Gastroesophageal sphincter (tissue), 4 donors: ENCODE data around the gene DDX31. TPM values are rescaled to one million over a fixed set of nuclear protein-coding genes. Genes with fewer than 3 reads are reported as not detected.

Source experiments
- ATAC-seq: fragments of 150-250 bp; one replicate; pipeline ENCODE4 v1.9.1; 2016; ENCODE audit warnings: mild to moderate bottlenecking, moderate library complexity
- H3K27ac ChIP-seq, 4 donors: fragments of 200-600 bp; sonication (generic) in 3 of 4; 1 replicate in 3 of 4; 2 replicates in 1 of 4; pipeline ENCODE4 v1.5.1; 2016 to 2019
- H3K27me3 ChIP-seq: fragments of 200-600 bp; sonication (generic); one replicate; pipeline ENCODE4 v1.5.1; 2019
- H3K36me3 ChIP-seq, 2 donors: fragments of 200-600 bp; sonication (generic); one replicate each; pipeline ENCODE4 v1.5.1; 2019; ENCODE audit warnings: control low read depth in 1 of 2
- H3K4me1 ChIP-seq, 3 donors: fragments of 200-600 bp; sonication (generic); 1 replicate in 2 of 3; 2 replicates in 1 of 3; pipeline ENCODE4 v1.5.1; 2016 to 2019; ENCODE audit warnings: control low read depth in 2 of 3
- H3K4me3 ChIP-seq, 2 donors: fragments of 200-600 bp; sonication (generic); one replicate each; pipeline ENCODE4 v1.5.1; 2019; ENCODE audit warnings: mild to moderate bottlenecking in 1 of 2, moderate library complexity in 1 of 2
- H3K9me3 ChIP-seq, 3 donors: fragments of 200-600 bp; sonication (generic); one replicate each; pipeline ENCODE4 v1.5.1; 2017 to 2019; ENCODE audit warnings: control low read depth in 2 of 3
- EP300 ChIP-seq: sonication (generic); formaldehyde crosslinking; IDR thresholded peaks from one replicate; pipeline ENCODE4 v1.6.1; 2017; ENCODE audit warnings: antibody characterized with exemption, mild to moderate bottlenecking
- POLR2A ChIP-seq, 2 donors: fragments of 450-650 bp; IDR thresholded peaks; one replicate each; pipeline ENCODE4 v1.6.1; 2017; ENCODE audit warnings: antibody characterized with exemption in 2 of 2, mild to moderate bottlenecking in 2 of 2, moderate library complexity in 1 of 2
- POLR2AphosphoS5 ChIP-seq: sonication (generic); formaldehyde crosslinking; IDR thresholded peaks from one replicate; pipeline ENCODE4 v1.6.1; 2017; ENCODE audit warnings: antibody characterized with exemption
- WGBS, 2 donors: methylation state at CpG; one replicate each; pipeline ENCODE4 v1.1.5; 2018; ENCODE audit warnings: low coverage in 1 of 2; 5-methylcytosine and 5-hydroxymethylcytosine counted together
- total RNA-seq, 4 donors: library from RNA; depleted of rRNA; stranded (reverse); fragments of >200 nt; gene quantifications; one replicate each; pipeline ENCODE4 v1.1.0, GENCODE V29; 2016
- TF ChIP-seq, protein P1 (sequence below), 4 experiments: fragments of 200-600 bp in 2 of 4; fragments of 450-650 bp in 2 of 4; sonication (generic) in 1 of 4; IDR thresholded peaks; one replicate each; pipeline ENCODE4 v1.5.1; 2017 to 2019; ENCODE audit warnings: antibody characterized with exemption in 4 of 4, mild to moderate bottlenecking in 2 of 4, moderate library complexity in 2 of 4

DDX31 gene
- total RNA-seq, 4 donors from 2014 or later, result 8.3 to 10.3 (median 9.3) TPM

DNA sequence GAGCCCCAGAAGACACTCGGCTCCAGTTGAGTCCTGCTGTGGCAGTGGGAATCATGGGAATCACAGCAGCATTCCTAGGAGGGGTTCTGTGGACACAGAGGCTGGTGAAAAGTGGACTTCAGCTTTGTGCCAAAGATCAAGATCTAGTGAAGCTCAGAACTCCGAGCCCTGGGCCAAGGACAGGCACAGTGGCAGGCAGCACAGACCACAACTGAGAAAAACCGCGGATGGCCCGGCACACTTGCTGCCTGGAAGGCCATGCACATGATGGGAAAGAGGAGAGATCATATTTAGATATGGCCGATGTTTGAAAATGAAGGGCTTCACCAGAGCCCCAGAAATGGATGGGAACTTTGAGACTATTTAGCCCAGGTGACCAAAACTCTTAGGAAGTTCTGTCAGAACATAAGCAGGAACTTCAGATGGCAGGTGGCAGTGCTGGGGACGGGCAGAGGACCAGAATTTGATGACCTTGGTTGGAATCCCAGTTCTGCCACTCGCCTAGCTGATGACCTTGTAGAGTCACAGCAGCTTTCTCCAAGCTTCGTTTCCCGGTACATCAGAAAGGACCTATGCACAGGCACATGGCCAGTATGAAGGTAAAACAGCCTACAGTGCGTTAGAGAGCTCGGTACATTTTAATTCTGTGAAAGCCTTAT lies 69.3 kb downstream of the DDX31 start:
- 83 to 95% methylated on average over 2 to 11 of the region's 12 CpGs for WGBS, 2 donors
- Histone ChIP-seq H3K27me3 (peaks cover 14% of the 10 kb centered on the region), H3K9me3 (no peaks in the 10 kb centered on the region), H3K4me1 (no peaks in the 10 kb centered on the region), H3K27ac (no peak overlapping the region), H3K4me3 (no peak overlapping the region), H3K36me3 (peaks cover 0 to 99% of the 10 kb centered on the region in 2 donors)
- no peak for ATAC-seq
- TF ChIP-seq POLR2AphosphoS5 (no peak), POLR2A (IDR thresholded peaks at IDR 0.05) (no peak), EP300 (no peak)
- TF ChIP-seq, protein P1, sequence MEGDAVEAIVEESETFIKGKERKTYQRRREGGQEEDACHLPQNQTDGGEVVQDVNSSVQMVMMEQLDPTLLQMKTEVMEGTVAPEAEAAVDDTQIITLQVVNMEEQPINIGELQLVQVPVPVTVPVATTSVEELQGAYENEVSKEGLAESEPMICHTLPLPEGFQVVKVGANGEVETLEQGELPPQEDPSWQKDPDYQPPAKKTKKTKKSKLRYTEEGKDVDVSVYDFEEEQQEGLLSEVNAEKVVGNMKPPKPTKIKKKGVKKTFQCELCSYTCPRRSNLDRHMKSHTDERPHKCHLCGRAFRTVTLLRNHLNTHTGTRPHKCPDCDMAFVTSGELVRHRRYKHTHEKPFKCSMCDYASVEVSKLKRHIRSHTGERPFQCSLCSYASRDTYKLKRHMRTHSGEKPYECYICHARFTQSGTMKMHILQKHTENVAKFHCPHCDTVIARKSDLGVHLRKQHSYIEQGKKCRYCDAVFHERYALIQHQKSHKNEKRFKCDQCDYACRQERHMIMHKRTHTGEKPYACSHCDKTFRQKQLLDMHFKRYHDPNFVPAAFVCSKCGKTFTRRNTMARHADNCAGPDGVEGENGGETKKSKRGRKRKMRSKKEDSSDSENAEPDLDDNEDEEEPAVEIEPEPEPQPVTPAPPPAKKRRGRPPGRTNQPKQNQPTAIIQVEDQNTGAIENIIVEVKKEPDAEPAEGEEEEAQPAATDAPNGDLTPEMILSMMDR (IDR thresholded peaks at IDR 0.05), result no peak

DNA sequence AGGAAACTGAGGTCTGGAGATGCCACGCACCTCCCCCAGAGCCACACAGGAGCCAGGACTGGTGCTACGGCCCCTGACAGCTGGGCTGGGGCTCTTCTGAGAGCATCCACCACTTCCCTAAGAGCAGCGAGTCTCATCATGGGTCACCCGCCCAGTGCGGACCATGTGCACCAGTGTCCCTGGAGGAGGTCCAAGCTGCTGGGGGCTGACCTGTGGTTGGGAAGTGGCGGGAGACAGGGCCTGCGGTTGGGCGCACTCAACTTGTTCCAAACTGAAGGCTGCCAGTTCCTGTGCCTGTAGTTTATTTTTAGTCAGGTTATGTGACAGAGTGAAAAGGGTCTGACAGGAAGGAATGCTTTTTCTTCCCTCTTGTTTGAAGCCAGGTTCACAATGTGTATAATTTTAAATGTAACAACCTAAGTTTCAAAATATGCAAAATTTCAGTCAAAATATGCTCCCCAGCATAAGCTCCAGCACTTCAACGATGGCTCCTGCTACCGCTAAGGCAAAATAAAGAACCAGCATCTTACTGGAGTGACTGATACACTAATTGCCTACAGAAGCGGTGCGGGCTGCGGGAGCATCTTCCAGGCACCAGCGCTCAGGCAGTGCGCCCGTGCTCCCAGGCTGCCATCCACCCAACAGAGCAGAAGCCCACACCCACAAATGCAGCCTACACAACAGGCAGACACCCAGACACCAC lies 72.6 kb downstream of the DDX31 start:
- Histone ChIP-seq H3K27ac (no peak overlapping the region), H3K27me3 (peaks cover 43% of the 10 kb centered on the region), H3K36me3 (peaks cover 0 to 94% of the 10 kb centered on the region in 2 donors), H3K4me1 (no peaks in the 10 kb centered on the region), H3K4me3 (no peak overlapping the region), H3K9me3 (no peaks in the 10 kb centered on the region)
- no peak for ATAC-seq
- WGBS, 2 donors, result 89 to 90% methylated on average over 8 to 10 of the region's 16 CpGs
- TF ChIP-seq POLR2A (IDR thresholded peaks at IDR 0.05) (no peak), EP300 (no peak), POLR2AphosphoS5 (no peak)
- TF ChIP-seq, protein P1 (IDR thresholded peaks at IDR 0.05), result no peak

DNA sequence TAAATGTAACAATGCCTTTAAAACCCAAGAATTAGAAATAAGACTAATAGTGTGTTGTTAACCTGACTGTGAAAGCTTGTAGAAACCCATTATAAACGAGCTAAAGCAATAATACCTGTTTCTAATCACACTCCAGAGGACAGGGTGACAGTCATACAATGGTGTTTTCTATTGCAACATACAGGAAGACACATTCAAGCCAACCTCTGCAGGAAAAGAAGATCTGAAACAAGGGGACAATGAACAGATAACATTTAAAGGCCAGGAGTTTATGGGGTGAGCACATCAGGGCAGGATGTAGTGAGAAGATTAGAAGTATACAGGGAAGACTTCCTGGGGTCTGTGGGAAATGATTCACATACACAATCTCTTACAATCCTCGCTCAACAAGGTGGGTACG lies 73.6 kb downstream of the DDX31 start:
- Histone ChIP-seq H3K27ac (no peak overlapping the region), H3K4me1 (peaks cover 0 to under 1% (median 0%) of the 10 kb centered on the region in 3 donors), H3K9me3 (no peaks in the 10 kb centered on the region), H3K27me3 (peaks cover 53% of the 10 kb centered on the region), H3K4me3 (no peak overlapping the region), H3K36me3 (peaks cover 0 to 84% of the 10 kb centered on the region in 2 donors)
- no peak for ATAC-seq
- WGBS, 2 donors, result 77 to 79% methylated on average over 3 of the region's 3 CpGs
- TF ChIP-seq POLR2A (IDR thresholded peaks at IDR 0.05), result no peak
- TF ChIP-seq POLR2AphosphoS5, result no peak
- TF ChIP-seq, protein P1 (IDR thresholded peaks at IDR 0.05), result no peak
- no peak for TF ChIP-seq EP300

DNA sequence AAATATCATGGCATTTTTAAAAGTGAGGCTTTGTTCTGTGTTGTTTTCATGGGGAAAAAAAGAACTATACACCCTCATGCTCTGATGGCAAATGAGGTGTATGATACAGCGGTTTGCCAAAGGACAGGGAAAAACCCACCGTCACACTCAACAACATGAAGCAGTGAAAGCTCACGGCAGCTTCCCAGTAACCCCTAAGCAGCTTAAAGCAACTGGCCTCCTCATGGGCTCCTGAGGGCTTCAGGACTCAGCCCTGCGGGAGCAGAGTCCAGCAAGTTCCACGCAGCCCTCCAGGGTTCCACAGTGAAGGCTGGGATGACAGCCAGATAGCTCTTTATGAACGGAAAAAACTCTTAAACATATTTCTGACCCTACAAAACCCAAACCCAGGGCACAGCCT lies 74.5 kb downstream of the DDX31 start:
- Histone ChIP-seq H3K9me3 (no peaks in the 10 kb centered on the region), H3K36me3 (peaks cover 0 to 75% of the 10 kb centered on the region in 2 donors), H3K4me1 (peaks cover 0 to 9% (median 0%) of the 10 kb centered on the region in 3 donors), H3K4me3 (no peak overlapping the region), H3K27me3 (peaks cover 62% of the 10 kb centered on the region), H3K27ac (no peak overlapping the region)
- TF ChIP-seq, protein P1 (IDR thresholded peaks at IDR 0.05), result no peak
- TF ChIP-seq POLR2AphosphoS5, result no peak
- 68 to 81% methylated on average over 4 of the region's 6 CpGs for WGBS, 2 donors
- ATAC-seq, result no peak

DNA sequence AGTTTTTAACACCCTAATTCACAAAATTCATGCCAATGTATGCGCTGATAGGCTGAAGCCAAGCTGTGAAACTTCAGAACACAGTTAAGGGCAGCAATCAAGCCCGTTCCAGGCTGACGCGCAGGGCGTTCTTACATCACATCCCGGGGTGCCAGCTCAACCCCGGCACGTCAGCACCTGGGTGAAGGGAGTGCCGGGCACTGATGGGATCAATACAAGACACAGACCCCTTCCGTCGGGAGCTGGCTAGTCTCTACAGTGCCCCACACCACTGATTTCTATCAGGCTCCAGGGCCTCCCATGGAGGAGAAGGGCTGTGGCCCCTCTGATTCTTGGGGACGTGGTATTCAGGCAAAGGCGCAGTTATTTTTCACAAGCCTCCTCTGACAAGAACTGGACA lies 75.4 kb downstream of the DDX31 start:
- no peak overlapping the region for H3K4me3 ChIP-seq
- no peak for ATAC-seq
- H3K27me3 ChIP-seq, result peaks cover 71% of the 10 kb centered on the region
- no peak overlapping the region for H3K27ac ChIP-seq
- WGBS, 2 donors, result 85 to 92% methylated on average over 4 to 7 of the region's 13 CpGs
- peaks cover 0 to 18% (median 0%) of the 10 kb centered on the region in 3 donors for H3K4me1 ChIP-seq
- H3K36me3 ChIP-seq, result peaks cover 0 to 66% of the 10 kb centered on the region in 2 donors
- no peaks in the 10 kb centered on the region for H3K9me3 ChIP-seq
- TF ChIP-seq POLR2AphosphoS5 (no peak), EP300 (no peak), POLR2A (IDR thresholded peaks at IDR 0.05) (no peak)
- TF ChIP-seq, protein P1 (IDR thresholded peaks at IDR 0.05), result no peak
